Activated T-cell treated with anti-CD3 and anti-CD28 coated beads, Interleukin-2, amount 50 U/mL, for 4 hours (primary cell): Measurements from ENCODE around the gene CRABP1. TPM values are rescaled to one million over a fixed set of nuclear protein-coding genes. Genes with fewer than 3 reads are reported as not detected.

Experiments
- ATAC-seq, 2 donors: fragments of 200-7000 bp; cut with Tn5 transposase; one replicate each; pipeline ENCODE4 v1.10.0; 2021
- DNase-seq: peaks from one replicate; pipeline ENCODE4 v3.0.0-alpha.2; 2020
- H3K27me3 Mint-ChIP-seq: one replicate; pipeline ENCODE4 v1.8.0; 2021; ENCODE audit warnings: low read depth, mixed read lengths
- H3K36me3 Mint-ChIP-seq: one replicate; pipeline ENCODE4 v1.8.0; 2022; ENCODE audit warnings: mixed read lengths; ENCODE audit not compliant: insufficient read depth
- H3K4me1 Mint-ChIP-seq: one replicate; pipeline ENCODE4 v1.8.0; 2021; ENCODE audit warnings: low read depth, mixed read lengths
- H3K4me3 Mint-ChIP-seq: one replicate; pipeline ENCODE4 v1.8.0; 2021; ENCODE audit warnings: mild to moderate bottlenecking, moderate library complexity, mixed read lengths
- H3K9me3 Mint-ChIP-seq: one replicate; pipeline ENCODE4 v1.8.0; 2021; ENCODE audit warnings: mixed read lengths
- total RNA-seq, 3 donors: library from RNA; stranded (reverse); gene quantifications; one replicate each; pipeline ENCODE4 v1.2.1, GENCODE V29; 2021

The CRABP1 gene
- total RNA-seq, 3 donors from 2014 or later, result not detected

DNA sequence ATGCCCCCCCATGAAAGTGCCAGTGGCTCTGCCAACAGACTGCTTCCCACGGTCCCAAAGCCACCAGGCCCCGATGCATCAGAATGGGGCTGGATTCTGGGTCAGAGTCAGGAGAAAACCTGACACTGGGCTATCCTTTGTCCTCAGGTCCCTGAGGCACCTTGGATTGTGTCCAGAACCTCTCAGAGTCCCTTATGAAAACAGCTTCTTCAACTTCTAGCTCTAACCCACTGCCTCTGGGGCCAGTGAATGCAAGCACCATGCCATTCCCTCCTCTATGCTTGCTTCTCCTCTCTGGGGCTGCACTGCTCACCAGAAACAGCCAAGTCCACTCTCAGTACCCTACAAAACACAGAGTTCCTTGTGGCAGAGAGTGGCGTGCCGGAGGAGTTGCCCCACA, 9.9 kb downstream of the CRABP1 start:
- H3K27me3 Mint-ChIP-seq, result peaks cover 15% of the 10 kb centered on the region
- H3K36me3 Mint-ChIP-seq, result no peaks in the 10 kb centered on the region
- no peaks in the 10 kb centered on the region for H3K4me1 Mint-ChIP-seq
- no peak for DNase-seq
- ATAC-seq, result no peak
- H3K4me3 Mint-ChIP-seq, result no peak overlapping the region
- H3K9me3 Mint-ChIP-seq, result no peaks in the 10 kb centered on the region

DNA sequence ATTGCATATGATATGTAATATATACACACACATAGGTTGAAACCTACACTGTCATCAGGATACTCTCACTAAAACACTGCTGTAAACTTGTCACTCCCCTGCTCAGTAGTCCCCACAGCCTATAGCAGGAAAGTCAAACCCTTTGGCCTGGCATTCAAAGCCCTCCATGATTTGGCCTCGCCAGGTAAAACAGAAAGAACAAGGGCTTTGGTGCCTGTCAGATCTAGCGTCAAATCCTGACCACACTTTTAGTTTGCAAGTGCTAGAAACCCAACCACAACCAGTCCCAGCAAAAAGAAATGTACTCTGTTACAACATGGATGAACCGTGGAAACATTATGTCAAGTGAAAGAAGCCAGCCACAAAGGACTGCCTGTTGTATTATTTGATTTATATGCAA, 11.4 kb downstream of the CRABP1 start:
- H3K4me1 Mint-ChIP-seq, result no peaks in the 10 kb centered on the region
- no peak for DNase-seq

DNA sequence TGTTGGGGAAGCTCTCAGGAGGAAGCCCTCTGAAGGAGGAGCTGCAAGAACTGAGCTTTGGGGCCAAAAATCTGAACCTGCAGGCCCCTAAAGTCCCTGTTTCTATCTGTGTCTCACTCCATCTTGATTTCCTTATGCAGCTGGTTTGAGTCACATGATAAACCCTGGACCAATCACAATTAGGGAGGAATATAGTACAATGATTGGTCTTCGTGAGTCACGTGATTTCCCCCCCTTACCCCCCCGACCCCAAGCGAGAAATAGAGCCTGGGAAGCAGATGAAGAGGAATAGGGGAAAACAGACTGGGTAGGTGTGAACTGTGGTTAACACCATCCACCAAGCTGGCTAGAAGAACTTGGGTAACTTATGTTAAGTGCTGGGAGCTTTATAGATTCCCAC, 12.9 kb downstream of the CRABP1 start:
- no peaks in the 10 kb centered on the region for H3K9me3 Mint-ChIP-seq
- H3K27me3 Mint-ChIP-seq, result peaks cover 20% of the 10 kb centered on the region
- no peak overlapping the region for H3K4me3 Mint-ChIP-seq
- ATAC-seq, result peak; percentile 18 to 34
- H3K4me1 Mint-ChIP-seq, result no peaks in the 10 kb centered on the region
- DNase-seq, result no peak
- no peaks in the 10 kb centered on the region for H3K36me3 Mint-ChIP-seq

More for the DNA sequence above, 11.4 kb downstream of the CRABP1 start:
- Mint-ChIP-seq H3K9me3 (no peaks in the 10 kb centered on the region), H3K36me3 (no peaks in the 10 kb centered on the region), H3K4me3 (no peak overlapping the region), H3K27me3 (peaks cover 20% of the 10 kb centered on the region)
- ATAC-seq, result no peak

DNA sequence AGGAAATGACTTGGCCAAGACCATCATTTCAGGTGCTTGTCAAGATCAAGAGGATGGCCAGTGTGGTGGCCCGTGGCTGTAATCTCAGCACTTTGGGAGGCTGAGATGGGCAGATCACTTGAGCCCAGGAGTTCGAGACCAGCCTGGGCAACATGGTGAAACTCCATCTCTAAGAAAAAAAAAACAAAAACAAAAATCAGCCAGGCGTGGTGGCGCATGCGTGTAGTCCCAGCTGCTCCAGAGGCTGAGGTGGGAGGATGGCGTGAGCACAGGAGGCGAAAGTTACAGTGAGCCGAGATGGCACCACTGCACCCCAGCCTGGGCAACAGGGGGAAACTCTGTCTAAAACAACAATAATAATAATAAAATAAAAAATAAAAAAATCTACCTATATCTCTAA, 15.0 kb downstream of the CRABP1 start:
- Mint-ChIP-seq H3K27me3 (peaks cover 22% of the 10 kb centered on the region), H3K9me3 (no peaks in the 10 kb centered on the region), H3K36me3 (no peaks in the 10 kb centered on the region), H3K4me1 (no peaks in the 10 kb centered on the region), H3K4me3 (no peak overlapping the region)
- no peak for ATAC-seq
- DNase-seq, result no peak

DNA sequence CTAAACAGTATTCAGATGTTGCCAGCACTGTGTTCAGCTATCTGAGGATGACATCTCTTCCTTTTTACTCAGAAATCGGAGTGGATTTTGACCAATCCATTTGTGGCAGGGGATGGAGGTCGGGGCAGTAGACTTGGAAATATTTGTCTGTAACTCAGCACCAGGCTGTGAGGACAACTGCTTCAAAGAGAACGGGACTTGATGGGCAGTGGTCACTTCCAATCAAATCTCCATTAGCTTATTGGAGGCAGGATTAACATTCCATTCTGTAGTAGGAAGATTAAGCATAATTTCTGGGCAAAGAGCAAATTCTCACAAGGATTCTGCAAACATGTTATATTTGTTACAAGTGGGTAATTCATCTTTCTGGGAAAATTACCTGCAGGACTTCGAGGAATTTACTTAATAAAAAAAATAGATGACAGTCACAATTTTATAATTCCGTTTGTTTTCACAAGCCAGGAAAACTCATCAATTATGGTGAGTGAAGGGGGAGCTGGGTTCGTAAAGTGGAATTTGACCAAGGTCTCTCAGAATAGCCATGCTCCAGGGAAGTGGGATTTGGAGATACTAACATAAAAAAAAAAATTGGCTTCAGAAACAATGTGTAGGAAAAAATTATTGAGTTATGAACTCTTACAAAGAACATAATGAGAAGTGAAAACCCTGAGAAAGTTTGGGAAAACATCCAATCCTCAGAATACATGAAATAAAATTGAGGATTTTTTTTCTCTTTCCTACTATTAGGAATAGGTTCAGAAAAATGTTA, 18.1 kb downstream of the CRABP1 start:
- ATAC-seq, result no peak
- Mint-ChIP-seq H3K4me1 (no peaks in the 10 kb centered on the region), H3K27me3 (peaks cover 20% of the 10 kb centered on the region), H3K4me3 (no peak overlapping the region), H3K36me3 (no peaks in the 10 kb centered on the region), H3K9me3 (no peaks in the 10 kb centered on the region)
- DNase-seq, result no peak

DNA sequence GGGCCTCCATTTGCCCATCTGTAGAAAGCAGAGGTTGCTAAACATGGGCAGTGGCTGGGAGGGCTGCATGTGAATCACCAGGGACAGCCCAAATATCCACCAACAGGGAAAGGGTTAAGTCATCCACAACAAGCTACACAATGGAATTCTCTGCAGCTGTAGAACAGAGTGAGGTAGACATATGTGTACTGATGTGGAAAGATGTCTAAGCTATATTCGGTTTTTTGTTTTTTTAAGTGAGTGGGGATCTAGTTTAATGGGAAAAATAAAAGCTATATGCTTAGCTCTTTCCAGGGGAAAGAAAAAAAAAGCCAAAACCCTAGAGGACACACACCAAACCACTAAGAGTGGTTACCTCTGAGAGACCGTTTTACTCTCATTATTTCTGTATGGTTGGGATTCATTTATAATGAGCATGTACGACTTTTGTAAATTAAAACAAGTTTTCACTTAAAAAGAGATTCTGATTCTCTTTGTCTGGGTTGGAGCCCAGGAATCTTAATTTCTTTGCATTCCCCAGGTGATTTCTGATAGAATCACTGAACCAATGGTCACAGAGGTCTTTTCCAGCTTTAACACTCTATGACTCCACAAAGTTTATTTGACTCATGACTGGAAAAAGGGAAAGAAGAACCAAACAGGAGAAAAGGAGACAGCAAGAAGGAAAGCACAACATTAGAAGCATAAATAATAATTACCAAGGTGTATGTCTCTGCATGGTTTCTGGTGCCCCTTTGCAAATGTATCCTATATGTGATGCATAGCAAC, 19.1 kb downstream of the CRABP1 start:
- no peak overlapping the region for H3K4me3 Mint-ChIP-seq
- H3K4me1 Mint-ChIP-seq, result no peaks in the 10 kb centered on the region
- no peaks in the 10 kb centered on the region for H3K9me3 Mint-ChIP-seq
- H3K27me3 Mint-ChIP-seq, result peaks cover 20% of the 10 kb centered on the region
- H3K36me3 Mint-ChIP-seq, result no peaks in the 10 kb centered on the region
- ATAC-seq (no peak), DNase-seq (no peak)

DNA sequence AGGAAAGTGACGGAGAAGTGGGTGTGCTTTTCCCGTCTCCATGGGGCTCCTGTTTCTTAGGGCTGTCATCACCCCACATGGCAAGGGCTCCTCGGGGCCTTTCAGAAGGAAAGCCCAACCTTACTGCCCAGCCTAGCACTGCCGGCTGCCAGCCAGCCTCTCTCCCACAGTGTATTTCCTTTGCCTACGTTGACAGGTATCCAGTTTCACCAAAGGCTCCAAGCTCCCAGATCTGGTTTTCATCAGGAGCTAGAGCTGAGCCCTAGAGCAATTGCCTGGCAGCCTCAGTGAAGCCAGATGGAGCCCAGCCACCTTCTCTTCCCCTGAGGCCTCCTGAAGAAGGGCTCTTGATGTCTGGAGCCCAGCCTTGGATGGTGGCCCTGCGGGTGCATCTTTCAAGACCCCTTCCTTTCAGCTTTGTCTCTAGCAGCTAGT, 20.2 kb downstream of the CRABP1 start:
- H3K36me3 Mint-ChIP-seq, result no peaks in the 10 kb centered on the region
- H3K27me3 Mint-ChIP-seq, result peaks cover 14% of the 10 kb centered on the region
- no peaks in the 10 kb centered on the region for H3K4me1 Mint-ChIP-seq
- H3K4me3 Mint-ChIP-seq, result no peak overlapping the region
- DNase-seq (no peak), ATAC-seq (no peak)
- H3K9me3 Mint-ChIP-seq, result no peaks in the 10 kb centered on the region

DNA sequence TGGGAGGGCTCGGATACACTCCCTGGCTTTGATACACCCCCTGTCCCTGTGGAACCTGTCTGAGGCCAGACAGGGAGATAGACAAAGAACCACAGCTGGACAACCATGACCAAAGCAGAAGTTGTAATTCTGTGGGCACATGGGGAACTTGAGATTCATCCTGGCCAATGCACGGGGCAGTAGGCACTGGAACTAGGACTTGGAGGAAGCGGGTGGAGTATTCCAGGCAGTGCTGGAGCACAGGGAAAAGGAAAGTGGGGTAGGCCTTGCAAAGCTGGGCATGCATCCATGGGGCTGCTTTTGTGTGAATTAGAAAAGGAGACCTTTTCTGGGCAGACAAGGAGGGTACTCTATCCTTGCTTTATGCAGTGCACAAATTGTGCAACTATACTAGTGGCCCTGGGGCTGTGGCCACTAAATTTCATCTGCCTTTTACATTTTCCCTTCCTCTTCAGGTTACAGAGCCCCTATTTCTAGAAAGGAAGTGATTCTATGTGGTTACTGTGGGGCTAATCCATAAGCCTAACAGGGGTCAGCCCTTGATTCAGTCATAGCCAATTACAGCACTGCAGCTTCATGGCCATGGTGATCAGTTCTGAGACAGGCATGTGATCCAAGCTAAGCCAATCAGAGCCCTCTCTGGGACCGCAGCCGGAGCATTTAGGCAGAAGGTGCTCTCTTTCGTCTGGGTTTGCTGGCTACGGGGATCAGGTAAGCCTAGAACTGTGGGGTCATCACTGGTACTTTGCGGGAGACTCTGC, 21.0 kb downstream of the CRABP1 start:
- H3K4me3 Mint-ChIP-seq, result no peak overlapping the region
- H3K9me3 Mint-ChIP-seq, result no peaks in the 10 kb centered on the region
- ATAC-seq (no peak), DNase-seq (no peak)
- H3K27me3 Mint-ChIP-seq, result peaks cover 18% of the 10 kb centered on the region
- no peaks in the 10 kb centered on the region for H3K4me1 Mint-ChIP-seq
- H3K36me3 Mint-ChIP-seq, result no peaks in the 10 kb centered on the region

DNA sequence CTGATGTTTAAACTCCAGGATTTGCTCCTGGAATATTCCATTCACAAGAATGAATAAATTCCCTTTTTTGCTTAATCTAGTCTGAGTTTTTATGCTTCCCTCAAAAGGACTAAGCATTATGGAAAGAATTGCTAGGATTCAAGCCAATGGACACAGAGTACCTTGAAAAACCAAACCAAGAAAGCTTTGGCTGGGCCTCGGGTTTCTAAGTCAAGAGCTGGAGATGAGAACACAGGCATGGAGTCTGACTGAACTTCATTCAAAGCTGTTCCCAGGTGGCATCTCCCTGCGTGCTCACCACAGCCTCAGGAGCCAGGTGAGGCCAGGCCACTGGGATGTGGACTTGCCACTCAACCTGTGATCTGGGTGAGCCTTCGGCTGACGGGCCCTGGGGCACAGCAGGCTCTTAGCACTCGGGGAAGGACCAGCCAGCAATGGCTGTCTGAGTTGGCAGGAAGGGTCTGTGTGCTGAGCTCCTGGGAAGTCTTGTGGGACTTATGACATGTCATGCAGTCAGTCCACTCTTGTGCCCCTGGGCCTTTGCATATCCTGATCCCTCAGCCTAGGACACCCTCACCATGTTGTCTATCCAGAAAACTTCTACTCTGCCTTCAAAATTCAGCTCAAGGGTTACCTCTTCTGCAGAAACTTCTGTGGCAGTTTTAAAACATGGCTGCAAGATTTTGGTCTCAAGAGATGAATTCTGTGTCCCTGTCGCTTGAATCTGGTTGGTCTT, 21.8 kb downstream of the CRABP1 start:
- H3K4me1 Mint-ChIP-seq, result no peaks in the 10 kb centered on the region
- no peak for DNase-seq
- H3K27me3 Mint-ChIP-seq, result peaks cover 19% of the 10 kb centered on the region
- no peaks in the 10 kb centered on the region for H3K36me3 Mint-ChIP-seq
- H3K9me3 Mint-ChIP-seq, result no peaks in the 10 kb centered on the region
- ATAC-seq, result no peak
- no peak overlapping the region for H3K4me3 Mint-ChIP-seq

DNA sequence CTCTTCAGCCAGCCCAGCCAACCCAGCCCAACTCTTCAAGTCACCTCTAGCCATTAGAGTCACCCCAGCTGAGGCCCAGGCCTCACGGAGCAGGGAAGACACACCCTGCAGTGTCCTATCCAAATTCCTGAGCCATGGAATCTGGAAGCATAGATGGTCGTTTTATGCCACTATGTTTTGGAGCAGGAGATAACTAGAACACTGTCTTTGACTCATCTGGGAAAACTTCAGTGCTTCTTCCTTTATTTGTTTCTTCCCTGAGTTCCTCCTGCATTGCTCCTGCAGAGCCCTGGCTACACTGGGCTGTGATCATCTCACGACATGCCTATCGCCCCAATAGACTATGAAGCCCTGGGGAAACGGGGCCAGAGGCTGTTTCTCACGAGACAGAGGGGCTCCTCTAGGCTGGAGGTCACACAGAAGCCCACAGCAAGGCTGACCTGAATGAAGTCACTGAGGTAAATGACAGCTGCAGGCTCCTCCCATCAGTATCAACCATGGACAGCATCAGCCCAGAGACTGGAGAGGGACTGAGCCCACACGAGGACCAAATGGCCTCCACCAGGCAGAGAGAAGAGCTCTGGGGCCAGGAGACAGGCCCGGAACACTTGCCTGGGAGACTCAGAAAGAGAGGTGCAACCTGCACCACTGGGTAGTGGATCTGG, 22.7 kb downstream of the CRABP1 start:
- Mint-ChIP-seq H3K27me3 (peaks cover 17% of the 10 kb centered on the region), H3K4me3 (no peak overlapping the region), H3K4me1 (no peaks in the 10 kb centered on the region), H3K36me3 (no peaks in the 10 kb centered on the region), H3K9me3 (no peaks in the 10 kb centered on the region)
- ATAC-seq (no peak), DNase-seq (no peak)

DNA sequence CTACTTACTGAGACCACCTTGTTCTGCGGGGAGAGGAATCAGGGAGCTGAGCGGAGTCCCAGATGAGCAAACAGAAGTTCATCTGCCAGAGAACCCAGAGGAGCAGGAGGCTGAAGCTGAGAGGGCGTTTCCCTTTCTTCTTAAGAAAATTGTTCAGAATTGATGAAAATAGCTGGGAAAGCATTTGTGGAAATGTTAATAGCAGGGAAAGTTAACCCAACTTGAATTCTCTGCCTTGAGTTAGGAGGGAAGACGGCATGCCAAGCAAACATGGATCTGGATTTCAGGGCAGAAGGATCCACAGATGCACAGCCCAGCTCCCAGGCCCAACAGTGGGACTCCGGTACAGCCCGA, 23.2 kb downstream of the CRABP1 start:
- Mint-ChIP-seq H3K27me3 (peaks cover 18% of the 10 kb centered on the region), H3K36me3 (no peaks in the 10 kb centered on the region), H3K4me1 (no peaks in the 10 kb centered on the region), H3K9me3 (no peaks in the 10 kb centered on the region), H3K4me3 (no peak overlapping the region)
- DNase-seq (no peak), ATAC-seq (no peak)

DNA sequence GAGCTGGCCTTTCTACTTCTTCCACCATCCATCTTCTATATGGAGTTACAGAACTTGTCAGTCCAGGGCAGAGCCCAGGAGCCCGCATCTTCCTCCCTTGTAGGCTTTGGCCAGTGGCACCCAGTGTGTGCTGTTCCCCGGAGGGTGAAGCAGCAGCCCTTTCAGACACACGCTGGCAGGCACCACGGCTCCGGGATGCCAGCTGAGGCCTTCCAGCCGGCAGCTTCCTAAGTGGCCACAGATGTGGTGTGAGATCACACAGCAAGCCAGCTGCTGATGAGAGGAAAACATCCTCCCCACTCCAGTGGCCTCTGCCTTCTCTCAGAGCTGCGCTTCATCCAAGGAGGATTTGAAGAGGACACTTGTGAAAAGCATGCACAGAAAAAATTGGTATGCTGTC, 24.1 kb downstream of the CRABP1 start:
- no peak for ATAC-seq
- no peak overlapping the region for H3K4me3 Mint-ChIP-seq
- H3K9me3 Mint-ChIP-seq, result no peaks in the 10 kb centered on the region

DNA sequence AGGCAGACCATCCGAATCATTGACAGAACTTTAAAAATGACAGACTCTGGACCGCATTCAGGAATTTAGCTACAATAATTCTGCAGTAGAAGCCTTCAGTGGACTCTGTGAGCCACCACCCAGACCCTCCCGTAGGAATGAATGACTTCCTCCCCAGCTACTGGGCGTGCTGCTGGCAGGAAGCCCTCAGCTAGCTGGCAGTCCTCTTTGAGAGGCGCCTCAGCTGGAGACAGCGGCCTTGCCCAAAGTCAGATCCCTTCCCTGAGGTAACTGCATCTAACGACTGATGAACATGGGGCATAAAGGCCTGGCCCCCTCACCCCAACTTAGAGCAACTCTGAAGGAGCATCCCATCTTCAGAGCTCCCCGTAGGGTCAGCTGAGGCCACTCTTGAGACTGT, 25.8 kb downstream of the CRABP1 start:
- Mint-ChIP-seq H3K4me3 (no peak overlapping the region), H3K27me3 (peaks cover 16% of the 10 kb centered on the region), H3K4me1 (no peaks in the 10 kb centered on the region), H3K9me3 (no peaks in the 10 kb centered on the region), H3K36me3 (no peaks in the 10 kb centered on the region)
- ATAC-seq (no peak), DNase-seq (no peak)

More for the DNA sequence above, 24.1 kb downstream of the CRABP1 start:
- Mint-ChIP-seq H3K4me1 (no peaks in the 10 kb centered on the region), H3K27me3 (peaks cover 18% of the 10 kb centered on the region), H3K36me3 (no peaks in the 10 kb centered on the region)
- DNase-seq, result no peak

DNA sequence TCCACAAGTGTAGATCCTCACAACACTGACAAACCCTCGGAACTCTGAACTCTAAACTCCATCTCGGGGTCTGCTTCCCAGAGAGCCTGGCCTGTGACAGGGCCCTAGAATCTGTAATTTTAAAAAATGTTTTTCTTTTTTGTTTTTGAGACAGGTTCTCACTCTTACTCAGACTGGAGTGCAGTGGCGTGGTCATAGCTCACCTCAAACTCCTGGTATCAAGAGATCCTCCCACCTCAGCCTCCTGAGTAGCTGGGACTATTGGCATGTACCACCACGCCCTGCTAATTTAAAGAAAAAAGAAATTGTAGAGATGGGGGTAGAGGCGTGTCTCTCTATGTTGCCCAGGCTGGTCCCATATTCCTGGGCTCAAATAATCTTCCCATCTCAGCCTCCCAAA, 26.2 kb downstream of the CRABP1 start:
- Mint-ChIP-seq H3K36me3 (no peaks in the 10 kb centered on the region), H3K27me3 (peaks cover 16% of the 10 kb centered on the region), H3K9me3 (no peaks in the 10 kb centered on the region), H3K4me1 (no peaks in the 10 kb centered on the region), H3K4me3 (no peak overlapping the region)
- DNase-seq (no peak), ATAC-seq (no peak)
